NB4 (cell line): ENCODE results near the gene SPON2.

Experiments used
- DNase-seq: peaks from one replicate; pipeline ENCODE4 v3.0.0; 2010; ENCODE audit warnings: low read depth
- H3K4me3 ChIP-seq: one replicate; pipeline ENCODE4 v1.5.1; 2011; ENCODE audit warnings: mild to moderate bottlenecking, low read depth, low read length, moderate library complexity
- MYC ChIP-seq: IDR thresholded peaks from 2 replicates; pipeline ENCODE4 v1.6.1; 2011; ENCODE audit warnings: low read depth, low read length
- POLR2A ChIP-seq: IDR thresholded peaks from 2 replicates; pipeline ENCODE4 v1.6.1; 2011; ENCODE audit warnings: mild to moderate bottlenecking; ENCODE audit not compliant: insufficient read length; ENCODE audit errors: extremely low read depth
- TF ChIP-seq, protein P1 (sequence below): IDR thresholded peaks from one replicate; pipeline ENCODE4 v1.5.1; 2012; ENCODE audit warnings: low read depth, low read length
- TF ChIP-seq, protein P2 (sequence below): IDR thresholded peaks from 2 replicates; pipeline ENCODE4 v1.6.1; 2011; ENCODE audit warnings: low read depth, low read length

Gene SPON2

DNA sequence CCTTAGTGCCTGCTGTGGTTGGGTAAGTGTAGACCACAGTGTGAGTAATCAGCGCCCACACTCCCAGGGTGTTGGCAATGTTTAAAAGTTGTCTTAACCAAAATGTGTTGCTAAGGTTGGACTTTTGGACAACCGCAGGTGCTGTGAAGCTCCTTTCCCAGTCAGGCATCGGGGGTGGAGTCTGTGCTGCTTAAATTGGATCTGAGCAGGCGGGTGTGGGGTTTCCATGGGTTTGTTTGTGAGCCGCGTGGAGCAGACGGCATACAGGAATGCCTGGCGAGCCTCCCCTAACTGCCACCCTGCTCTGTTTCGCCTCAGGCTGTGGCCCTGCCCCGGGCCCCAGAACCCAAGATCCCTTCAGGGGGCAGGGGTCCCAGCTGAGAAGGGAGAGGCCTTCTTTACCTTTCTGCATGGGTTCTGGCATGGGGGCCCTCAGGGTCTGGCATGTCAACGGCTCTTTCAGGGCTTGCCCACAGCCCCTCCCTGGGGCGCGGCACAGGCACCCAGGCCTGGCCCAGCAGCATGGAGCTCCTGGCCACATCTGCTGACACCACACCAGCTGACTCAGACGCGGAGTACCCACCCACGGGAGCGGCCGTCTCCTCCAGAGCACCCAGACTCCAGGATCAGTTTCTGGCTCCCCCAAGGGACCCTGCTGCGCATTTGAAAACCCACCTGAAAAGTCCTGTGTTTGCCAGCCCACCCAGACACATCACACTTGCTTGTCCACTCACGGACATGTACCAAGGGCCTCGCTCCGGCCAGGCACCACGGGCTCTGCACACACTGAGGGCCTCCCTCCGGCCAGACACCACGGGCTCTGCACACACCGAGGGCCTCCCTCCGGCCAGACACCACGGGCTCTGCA, 5.1 kb upstream of the SPON2 start:
- DNase-seq: peak; percentile 93
- no peak overlapping the region for H3K4me3 ChIP-seq
- TF ChIP-seq POLR2A: no peak
- TF ChIP-seq, protein P1, sequence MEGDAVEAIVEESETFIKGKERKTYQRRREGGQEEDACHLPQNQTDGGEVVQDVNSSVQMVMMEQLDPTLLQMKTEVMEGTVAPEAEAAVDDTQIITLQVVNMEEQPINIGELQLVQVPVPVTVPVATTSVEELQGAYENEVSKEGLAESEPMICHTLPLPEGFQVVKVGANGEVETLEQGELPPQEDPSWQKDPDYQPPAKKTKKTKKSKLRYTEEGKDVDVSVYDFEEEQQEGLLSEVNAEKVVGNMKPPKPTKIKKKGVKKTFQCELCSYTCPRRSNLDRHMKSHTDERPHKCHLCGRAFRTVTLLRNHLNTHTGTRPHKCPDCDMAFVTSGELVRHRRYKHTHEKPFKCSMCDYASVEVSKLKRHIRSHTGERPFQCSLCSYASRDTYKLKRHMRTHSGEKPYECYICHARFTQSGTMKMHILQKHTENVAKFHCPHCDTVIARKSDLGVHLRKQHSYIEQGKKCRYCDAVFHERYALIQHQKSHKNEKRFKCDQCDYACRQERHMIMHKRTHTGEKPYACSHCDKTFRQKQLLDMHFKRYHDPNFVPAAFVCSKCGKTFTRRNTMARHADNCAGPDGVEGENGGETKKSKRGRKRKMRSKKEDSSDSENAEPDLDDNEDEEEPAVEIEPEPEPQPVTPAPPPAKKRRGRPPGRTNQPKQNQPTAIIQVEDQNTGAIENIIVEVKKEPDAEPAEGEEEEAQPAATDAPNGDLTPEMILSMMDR: no peak
- TF ChIP-seq MYC: peak; percentile 60
- TF ChIP-seq, protein P2, sequence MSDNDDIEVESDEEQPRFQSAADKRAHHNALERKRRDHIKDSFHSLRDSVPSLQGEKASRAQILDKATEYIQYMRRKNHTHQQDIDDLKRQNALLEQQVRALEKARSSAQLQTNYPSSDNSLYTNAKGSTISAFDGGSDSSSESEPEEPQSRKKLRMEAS: peak; percentile 67

DNA sequence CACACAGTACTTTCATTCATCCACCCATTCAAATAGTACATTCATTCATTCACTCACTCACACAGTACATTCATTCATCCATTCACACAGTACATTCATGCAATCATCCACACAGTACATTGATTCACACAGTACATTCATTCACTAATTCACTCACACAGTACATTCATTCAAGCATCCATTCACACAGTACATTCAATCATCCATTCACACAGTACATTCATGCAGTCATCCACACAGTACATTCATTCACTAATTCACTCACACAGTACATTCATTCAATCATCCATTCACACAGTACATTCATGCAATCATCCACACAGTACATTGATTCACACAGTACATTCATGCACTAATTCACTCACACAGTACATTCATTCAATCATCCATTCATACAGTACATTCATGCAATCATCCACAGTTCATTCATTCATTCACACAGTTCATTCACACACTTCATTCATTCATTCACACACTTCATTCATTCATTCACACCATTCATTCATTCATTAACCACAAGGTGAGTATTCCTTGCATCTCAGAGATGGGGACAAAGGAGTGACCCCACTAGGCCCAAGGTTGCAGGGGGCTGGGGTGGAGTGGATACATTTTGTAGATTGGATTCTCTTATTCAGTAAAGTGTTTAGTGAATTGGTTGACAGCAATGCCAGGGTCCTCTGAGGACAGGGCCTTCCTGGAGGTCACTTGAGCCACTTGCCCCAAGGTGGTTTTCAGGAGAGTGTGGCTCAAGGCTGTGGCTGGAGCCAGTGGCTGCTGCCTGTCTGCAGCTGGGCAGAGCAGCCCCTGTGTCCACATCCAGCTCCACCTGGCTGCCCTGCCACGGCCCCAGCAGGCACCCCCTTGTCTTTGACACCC, 4.3 kb upstream of the SPON2 start:
- TF ChIP-seq, protein P1: no peak
- TF ChIP-seq, protein P2: no peak
- TF ChIP-seq MYC (no peak), POLR2A (no peak)
- no peak overlapping the region for H3K4me3 ChIP-seq
- DNase-seq: no peak

DNA sequence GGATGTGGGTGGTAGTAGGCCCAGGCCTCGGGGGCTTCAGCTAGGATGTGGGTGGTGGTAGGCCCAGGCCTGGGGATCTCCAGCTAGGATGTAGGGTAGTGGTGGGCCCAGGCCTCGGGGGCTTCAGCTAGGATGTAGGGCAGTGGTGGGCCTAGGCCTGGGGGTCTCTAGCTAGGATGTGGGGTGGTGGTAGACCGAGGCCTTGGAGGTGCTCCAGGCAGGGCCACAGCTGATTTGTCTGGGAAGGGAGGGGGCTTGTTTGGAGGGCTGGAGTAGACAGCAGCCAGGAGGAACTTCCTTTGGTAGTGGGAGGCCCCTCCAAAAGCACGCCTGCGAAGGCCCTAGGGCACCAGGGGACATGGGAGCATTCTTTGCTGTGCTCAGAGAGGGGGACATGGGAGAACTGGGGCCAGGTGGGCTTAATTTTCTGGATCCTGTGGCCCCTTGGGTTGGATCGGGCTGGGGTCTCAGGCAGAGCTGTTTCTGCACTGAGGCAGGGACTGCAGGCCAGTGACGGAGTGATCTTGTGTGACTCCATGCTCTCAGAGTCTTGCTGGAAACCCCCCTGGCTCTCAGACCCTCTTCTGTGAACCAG, 3.3 kb upstream of the SPON2 start:
- no peak for DNase-seq
- H3K4me3 ChIP-seq: no peak overlapping the region
- no peak for TF ChIP-seq MYC
- TF ChIP-seq, protein P1: no peak
- TF ChIP-seq, protein P2: no peak

DNA sequence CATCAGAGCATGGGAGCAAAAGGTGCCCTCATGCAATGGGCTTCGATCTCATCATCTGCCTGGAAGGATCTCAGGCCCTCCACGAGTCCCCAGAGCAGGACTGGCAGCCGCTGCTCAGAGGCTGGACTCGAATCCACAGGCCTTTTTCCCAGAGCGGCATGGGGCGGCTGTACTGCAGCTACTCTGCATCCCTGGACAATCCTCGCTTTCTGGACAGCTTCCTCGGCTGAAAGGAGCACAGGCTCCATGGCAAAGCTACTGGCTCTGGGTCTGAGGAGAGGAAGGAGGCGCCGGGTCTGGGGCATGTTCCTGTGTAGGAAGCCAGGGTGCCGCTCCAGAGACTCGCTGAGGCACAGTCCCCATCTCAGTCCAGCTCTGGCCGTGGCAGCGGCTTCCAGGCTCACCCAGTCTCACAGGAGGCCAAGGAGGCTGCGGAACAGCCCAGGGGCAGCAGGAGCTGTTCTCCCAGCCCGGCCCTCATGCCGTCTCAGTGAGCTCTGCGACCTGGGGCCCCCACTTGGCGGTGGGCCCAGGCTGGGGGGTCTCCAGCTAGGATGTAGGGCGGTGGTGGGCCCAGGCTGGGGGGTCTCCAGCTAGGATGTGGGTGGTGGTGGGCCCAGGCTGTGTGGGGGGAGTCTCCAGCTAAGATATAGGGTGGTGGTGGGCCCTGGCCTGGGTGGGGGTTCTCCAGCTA, 2.7 kb upstream of the SPON2 start:
- H3K4me3 ChIP-seq: no peak overlapping the region
- no peak for DNase-seq
- TF ChIP-seq POLR2A: no peak
- TF ChIP-seq, protein P1: no peak
- TF ChIP-seq, protein P2: no peak
- TF ChIP-seq MYC: no peak

DNA sequence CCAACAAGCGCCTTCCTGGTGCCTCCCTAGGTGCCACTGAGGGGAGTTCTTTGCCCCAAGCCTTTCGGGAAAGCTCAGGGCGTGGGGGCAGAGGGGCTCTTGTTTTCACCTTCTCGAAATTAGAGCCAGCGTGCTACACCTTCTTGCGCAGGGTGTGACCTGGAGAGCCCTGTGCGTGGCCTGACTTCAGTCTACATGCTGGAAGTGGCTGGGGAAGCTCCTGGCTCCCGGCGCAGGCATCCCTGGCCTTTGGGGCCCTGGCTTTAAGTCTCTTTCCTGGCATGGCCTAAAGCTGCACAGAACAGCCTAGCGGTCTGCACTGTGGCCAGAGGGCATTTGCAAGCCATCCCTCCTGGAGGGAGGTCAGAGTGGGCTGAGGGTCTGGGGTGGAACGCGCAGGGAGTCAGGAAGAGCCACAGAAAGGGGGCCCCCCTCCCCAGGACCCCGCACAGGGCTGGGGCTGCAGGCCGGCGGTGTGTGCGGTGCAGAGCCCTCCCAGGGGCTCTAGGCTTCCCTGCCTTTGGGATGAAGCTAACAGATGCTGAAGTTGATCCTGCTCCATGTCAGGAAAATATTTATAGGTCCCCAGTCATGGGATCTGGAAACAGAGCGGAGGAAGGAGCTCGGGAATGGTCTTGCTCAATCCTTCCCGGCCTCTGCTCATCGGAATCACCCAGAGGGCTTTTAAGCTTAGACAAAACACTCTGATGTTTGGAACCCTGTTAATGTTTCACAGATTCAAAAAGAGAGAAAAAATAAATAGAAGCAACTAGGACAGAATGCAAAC, 781 bp upstream of the SPON2 start:
- TF ChIP-seq POLR2A (no peak), MYC (no peak)
- TF ChIP-seq, protein P2: no peak
- TF ChIP-seq, protein P1: no peak
- H3K4me3 ChIP-seq: no peak overlapping the region
- no peak for DNase-seq
